ENCODE results near the gene RNF4.

RNF4 gene

DNA sequence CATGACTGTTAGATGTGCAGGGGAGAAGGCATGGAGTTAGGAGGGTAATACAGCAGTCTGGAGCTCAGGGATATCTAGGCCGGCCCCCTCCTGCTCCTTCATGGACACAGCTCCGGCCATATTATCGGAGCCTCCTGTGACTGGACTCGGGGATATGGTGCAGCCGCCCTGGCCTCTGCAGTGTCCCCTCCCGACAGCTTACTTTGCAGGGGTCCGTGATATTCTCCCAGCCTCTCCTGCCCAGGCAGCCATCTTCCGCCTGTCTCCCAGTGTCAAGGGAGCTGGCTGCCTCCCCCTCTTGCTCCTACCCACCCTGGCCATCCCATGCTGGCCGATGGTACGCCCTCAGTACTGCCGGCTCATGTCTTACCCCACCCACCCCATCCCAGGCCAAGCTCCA, 19.9 kb upstream of the RNF4 start:
- H3K27me3 ChIP-seq (replicated peaks; ENCODE audit: control insufficient read depth, insufficient read depth, low read length) = peaks cover 29% of the 10 kb centered on the region
- H3K36me3 ChIP-seq (ENCODE audit: control insufficient read depth, insufficient read depth, low read length, severe bottlenecking) = no peaks in the 10 kb centered on the region
- no peak overlapping the region for H3K4me3 ChIP-seq (ENCODE audit: low read length)
- peaks cover 6% of the 10 kb centered on the region for H3K9me3 ChIP-seq (ENCODE audit: control insufficient read depth, low read length)
- no peaks in the 10 kb centered on the region for H3K4me1 ChIP-seq (ENCODE audit: control insufficient read depth, insufficient read depth, low read length)
- H3K9ac ChIP-seq (ENCODE audit: low read length) = no peak overlapping the region
- no peak for DNase-seq (ENCODE audit: low read depth)

DNA sequence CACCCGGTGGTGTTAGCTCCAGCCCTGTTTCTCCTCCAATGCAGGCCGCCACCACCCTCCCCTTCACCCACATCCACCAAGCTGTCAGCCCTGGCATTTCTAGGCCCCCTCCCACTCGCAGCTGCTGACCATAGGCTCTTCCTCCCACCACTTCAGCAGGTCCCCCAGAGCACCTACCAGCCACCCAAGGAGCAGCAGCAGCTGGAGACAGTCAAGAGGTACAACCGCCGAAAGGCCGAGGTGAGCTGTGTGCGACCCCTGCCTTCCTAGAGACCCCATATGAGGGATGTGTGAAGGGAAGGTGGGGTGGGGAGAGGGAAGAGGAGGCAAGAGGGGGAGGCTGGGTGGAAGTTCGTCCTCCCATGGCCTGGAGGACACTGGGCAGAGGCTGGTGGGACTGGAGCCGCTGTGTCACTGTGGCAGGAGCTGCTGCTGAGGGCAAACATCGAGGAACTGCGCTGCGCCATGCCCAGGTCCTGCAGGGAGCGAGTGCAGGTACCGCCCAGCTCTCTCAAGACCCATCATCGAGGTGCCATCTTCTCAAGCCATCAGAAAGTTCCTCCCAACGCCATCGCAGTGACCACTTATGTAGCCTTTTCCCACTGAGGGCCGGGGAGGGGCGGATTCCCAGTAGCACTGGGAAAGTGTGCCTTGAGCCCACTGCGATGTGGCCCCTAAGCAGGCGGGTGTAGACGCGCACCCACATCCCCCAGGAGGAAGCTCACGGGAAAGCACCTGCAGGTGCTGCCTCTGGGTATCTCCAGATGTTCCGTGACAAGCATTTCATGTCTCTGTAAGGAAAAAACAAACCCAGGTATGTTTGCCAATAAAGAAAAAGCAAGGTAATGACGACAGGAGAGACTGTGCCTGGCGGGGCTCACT, 19.2 kb upstream of the RNF4 start:
- H3K36me3 ChIP-seq (ENCODE audit: control insufficient read depth, insufficient read depth, low read length, severe bottlenecking) = no peaks in the 10 kb centered on the region
- H3K9me3 ChIP-seq (ENCODE audit: control insufficient read depth, low read length) = peaks cover 6% of the 10 kb centered on the region
- H3K4me3 ChIP-seq (ENCODE audit: low read length) = no peak overlapping the region
- no peak overlapping the region for H3K9ac ChIP-seq (ENCODE audit: low read length)
- DNase-seq (ENCODE audit: low read depth) = no peak
- H3K27me3 ChIP-seq (replicated peaks; ENCODE audit: control insufficient read depth, insufficient read depth, low read length) = peaks cover 26% of the 10 kb centered on the region
- H3K4me1 ChIP-seq (ENCODE audit: control insufficient read depth, insufficient read depth, low read length) = no peaks in the 10 kb centered on the region

DNA sequence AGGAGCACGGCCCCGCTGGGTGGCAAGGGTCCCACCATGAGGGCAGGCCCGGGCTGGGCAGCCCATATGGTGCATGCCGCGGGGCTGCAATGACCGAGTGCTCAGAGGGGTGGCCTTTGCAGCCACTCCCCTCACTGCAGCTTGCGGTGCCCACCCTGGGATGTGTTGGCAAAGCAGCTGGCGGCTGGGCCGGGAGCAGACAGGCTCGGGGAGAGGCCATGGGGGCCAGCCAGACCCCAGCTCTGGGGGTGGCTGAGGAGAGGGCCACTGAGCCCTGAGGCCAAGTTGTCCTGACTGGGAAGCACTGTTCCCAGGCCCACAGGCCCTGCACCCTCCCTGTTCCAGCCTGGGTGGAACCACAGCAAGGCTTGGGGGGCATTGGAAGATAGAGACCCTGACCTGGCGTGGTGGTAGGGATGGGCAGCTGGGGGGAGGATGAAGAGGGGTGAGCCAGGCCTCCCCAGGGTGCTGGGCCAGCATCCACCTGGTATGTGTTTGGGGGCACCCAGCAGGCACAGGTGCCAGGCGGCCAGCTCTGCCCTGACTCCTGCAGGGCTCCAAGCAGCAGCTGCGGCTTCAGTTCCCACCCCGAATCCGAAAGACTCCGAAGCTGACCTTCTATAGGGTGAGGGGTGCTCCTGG, 18.4 kb upstream of the RNF4 start:
- peaks cover 23% of the 10 kb centered on the region for H3K27me3 ChIP-seq (replicated peaks; ENCODE audit: control insufficient read depth, insufficient read depth, low read length)
- H3K4me1 ChIP-seq (ENCODE audit: control insufficient read depth, insufficient read depth, low read length) = no peaks in the 10 kb centered on the region
- H3K9me3 ChIP-seq (ENCODE audit: control insufficient read depth, low read length) = peaks cover 6% of the 10 kb centered on the region
- no peak overlapping the region for H3K9ac ChIP-seq (ENCODE audit: low read length)
- DNase-seq (ENCODE audit: low read depth) = no peak
- no peaks in the 10 kb centered on the region for H3K36me3 ChIP-seq (ENCODE audit: control insufficient read depth, insufficient read depth, low read length, severe bottlenecking)
- H3K4me3 ChIP-seq (ENCODE audit: low read length) = no peak overlapping the region

DNA sequence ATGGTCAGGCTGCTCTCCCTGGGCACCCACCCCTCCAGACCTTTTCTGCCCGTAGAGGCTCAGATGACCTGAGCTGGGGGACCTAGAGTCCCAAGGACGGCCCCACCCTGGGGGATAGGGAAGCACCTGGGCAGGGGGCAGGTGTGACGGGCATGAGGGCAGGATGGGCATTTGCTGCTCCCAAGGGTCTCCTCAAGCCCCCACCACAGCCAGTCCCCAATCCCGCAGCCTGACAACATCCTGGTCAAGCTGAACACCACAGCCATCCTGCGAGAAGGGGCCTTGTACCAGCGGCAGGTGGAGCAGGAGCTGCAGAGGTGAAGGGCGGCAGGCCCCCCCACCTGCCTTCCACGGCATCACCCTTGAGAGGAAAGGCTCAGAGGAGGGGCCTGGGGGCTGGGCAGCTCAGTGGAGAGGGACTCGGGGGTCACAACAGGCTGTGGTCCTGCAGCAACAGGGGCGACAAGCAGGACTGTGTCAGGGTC, 17.8 kb upstream of the RNF4 start:
- no peak for DNase-seq (ENCODE audit: low read depth)
- Histone ChIP-seq H3K4me3 (ENCODE audit: low read length) (no peak overlapping the region), H3K36me3 (ENCODE audit: control insufficient read depth, insufficient read depth, low read length, severe bottlenecking) (no peaks in the 10 kb centered on the region), H3K9me3 (ENCODE audit: control insufficient read depth, low read length) (peaks cover 6% of the 10 kb centered on the region), H3K9ac (ENCODE audit: low read length) (no peak overlapping the region), H3K4me1 (ENCODE audit: control insufficient read depth, insufficient read depth, low read length) (no peaks in the 10 kb centered on the region), H3K27me3 (replicated peaks; ENCODE audit: control insufficient read depth, insufficient read depth, low read length) (peaks cover 23% of the 10 kb centered on the region)

DNA sequence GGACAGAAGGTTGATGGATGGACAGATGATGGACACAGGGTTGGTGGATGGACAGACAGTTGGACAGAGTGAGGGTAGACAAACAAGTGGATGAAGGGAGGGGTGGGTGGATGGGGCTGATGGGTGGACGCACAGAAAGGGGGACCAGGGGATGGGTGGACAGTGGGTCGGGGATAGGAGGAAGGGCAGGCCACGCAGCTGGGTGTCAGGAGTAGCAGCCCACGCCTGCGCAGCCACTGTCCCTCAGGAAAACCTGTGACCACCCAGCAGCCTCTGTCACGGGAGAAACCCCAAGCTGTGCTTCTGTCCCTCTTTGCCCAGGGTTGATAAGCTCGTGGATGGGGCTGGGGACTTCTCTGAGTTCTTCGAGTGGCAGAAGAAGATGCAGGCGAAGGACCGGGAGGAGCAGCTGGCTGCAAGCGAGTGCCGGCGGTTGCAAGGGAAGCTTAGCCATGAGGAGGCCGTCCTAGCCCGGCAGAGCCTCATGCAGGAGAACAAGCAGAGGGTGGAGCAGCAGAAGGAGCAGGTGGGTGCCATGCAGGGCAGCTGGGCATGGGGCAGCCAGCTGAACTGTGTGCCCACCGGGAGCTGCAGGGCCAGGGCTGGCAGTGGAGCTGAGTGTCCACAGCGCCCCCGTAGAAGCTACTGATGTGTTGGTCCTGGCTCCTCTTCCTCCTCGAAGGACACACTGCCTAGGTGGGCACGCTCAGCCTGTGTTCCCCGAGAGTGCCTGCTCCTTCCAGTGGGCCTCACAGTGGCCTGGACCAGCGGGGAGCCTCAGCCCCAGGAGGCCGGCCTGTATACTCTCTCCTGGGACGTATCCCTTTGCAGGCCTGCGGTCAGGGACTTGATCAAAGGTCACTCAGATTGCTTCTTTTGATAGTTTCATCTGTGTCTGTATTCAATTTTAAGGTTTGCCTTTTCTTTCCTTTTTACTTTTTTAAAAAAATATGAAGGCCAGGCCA, 16.8 kb upstream of the RNF4 start:
- no peaks in the 10 kb centered on the region for H3K36me3 ChIP-seq (ENCODE audit: control insufficient read depth, insufficient read depth, low read length, severe bottlenecking)
- no peaks in the 10 kb centered on the region for H3K4me1 ChIP-seq (ENCODE audit: control insufficient read depth, insufficient read depth, low read length)
- no peak overlapping the region for H3K9ac ChIP-seq (ENCODE audit: low read length)
- peaks cover 5% of the 10 kb centered on the region for H3K9me3 ChIP-seq (ENCODE audit: control insufficient read depth, low read length)
- no peak for DNase-seq (ENCODE audit: low read depth)
- no peak overlapping the region for H3K4me3 ChIP-seq (ENCODE audit: low read length)
- H3K27me3 ChIP-seq (replicated peaks; ENCODE audit: control insufficient read depth, insufficient read depth, low read length) = peaks cover 23% of the 10 kb centered on the region

DNA sequence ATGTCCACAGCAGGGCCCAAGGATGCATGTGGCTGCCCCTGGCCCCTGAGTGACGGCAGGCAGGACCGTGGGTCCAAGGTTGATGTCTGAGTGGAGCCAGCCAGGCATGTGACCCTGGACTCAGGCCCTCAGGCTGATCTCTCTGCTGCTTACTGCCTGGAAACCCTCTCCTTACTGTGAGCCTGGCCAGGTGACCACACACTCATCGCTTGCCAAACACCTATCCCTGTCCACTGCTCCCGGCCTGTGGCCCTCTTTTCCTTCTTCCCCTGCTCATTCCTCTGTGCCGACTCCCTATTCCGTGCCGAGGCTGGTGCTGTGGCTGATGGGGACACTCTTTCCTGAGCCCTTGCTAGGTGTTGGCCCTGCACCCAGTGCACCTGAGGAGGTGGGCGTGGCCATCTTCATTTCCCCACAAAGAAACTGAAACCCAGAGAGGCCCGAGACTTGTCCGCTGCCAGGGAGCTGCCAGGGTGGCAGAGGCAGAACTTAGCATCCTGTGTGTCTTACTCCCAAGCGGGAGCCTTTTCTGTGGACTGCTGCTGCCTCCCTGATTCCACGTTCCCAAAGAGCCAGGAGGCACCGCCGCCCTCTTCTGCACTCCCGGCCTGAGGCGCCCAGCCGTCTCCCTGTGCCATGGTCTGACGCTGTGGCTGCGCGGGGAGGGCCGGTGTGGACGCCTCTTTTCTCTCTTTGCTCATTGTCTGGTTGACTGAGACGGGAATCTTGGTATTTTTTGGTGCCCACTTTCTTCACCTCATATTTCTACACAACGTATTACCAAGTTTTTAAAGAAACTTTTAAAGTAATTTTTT, 11.2 kb upstream of the RNF4 start:
- H3K4me1 ChIP-seq (ENCODE audit: control insufficient read depth, insufficient read depth, low read length) = no peaks in the 10 kb centered on the region
- H3K9me3 ChIP-seq (ENCODE audit: control insufficient read depth, low read length) = no peaks in the 10 kb centered on the region
- H3K4me3 ChIP-seq (ENCODE audit: low read length) = no peak overlapping the region
- H3K9ac ChIP-seq (ENCODE audit: low read length) = no peak overlapping the region
- DNase-seq (ENCODE audit: low read depth) = no peak
- H3K36me3 ChIP-seq (ENCODE audit: control insufficient read depth, insufficient read depth, low read length, severe bottlenecking) = no peaks in the 10 kb centered on the region
- H3K27me3 ChIP-seq (replicated peaks; ENCODE audit: control insufficient read depth, insufficient read depth, low read length) = peaks cover 9% of the 10 kb centered on the region

DNA sequence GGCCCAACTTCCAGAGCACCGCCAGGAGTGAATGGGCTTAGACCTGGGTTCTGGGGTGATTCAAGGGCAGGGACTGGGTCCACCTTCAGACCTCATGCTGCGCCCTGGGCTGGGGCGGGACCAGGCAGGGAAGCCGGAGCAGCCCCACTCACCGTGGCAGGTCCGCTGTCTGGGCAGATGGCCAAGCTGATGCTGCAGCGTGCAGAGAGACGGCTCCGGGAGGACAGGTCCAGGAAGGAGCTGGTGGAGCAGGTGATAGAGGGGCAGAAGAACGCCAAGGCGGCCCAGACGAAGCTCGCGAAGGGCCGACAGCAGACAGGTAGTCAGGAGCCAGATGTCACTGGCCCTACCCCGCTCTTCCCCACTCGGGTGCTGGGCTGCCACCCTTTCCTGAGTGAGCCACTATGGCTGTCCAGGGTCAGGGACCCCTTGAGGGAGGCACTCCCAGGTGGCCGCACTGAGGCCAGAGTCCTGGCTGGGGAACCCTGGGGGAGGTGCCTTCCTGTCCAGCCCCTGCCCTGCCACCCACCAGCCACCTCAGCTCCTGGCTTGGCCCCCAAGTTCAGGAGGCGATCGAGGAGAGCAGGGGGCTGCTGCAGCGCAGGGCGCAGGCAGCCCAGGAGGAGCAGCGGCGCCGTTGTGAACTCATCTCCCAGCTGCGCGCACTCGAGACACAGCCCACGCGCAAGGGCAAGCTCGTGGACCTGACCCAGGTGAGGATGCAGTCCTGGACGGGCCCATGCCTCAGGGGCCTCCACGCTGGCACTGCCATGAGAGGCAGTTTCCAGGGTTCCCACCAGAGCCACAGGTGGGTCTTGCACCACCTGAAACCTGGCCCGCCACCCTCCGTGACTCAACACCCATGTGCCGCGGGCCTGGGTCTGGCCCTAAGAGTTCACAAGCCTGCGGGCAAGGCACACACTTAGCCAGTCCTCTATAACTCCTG, 10.1 kb upstream of the RNF4 start:
- no peak overlapping the region for H3K4me3 ChIP-seq (ENCODE audit: low read length)
- H3K36me3 ChIP-seq (ENCODE audit: control insufficient read depth, insufficient read depth, low read length, severe bottlenecking) = no peaks in the 10 kb centered on the region

DNA sequence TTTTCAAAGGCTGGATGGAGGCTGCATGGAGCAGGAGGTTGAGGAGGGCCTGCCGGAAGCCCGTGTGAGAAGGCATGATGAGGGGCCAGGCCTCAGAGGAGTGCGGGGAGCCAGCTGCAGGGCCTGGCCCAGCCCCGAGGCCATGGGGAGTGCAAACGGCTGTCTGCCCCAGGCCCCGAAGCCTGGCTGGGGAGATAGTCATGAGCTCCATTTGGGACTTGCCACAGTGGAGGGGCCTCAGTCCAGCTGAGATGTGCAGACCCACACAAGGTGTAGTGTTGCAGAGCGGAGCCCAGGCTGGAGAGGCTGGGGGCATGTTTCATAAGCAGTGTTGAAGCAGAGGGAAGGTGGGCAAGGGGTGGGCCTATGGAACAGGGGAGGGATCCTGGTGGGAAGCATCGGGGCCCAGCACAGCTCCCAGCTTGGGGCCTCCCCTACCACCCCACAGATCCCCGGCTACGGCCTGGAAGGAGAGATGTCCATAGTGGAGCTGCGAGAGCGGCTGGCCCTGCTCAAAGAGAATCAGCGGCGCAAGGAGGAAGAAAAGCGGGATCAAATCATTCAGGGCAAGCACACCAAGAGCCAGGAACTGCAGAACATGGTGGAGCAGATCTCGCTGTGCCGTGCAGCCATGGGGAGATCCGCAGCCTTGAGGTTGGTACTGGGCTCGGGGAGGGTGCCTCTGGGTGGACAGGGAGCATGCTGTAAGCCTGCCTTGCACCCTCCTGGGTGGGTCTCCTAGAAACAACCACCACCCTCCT, 9.1 kb upstream of the RNF4 start:
- peaks cover 9% of the 10 kb centered on the region for H3K27me3 ChIP-seq (replicated peaks; ENCODE audit: control insufficient read depth, insufficient read depth, low read length)
- H3K9ac ChIP-seq (ENCODE audit: low read length) = no peak overlapping the region
- no peaks in the 10 kb centered on the region for H3K4me1 ChIP-seq (ENCODE audit: control insufficient read depth, insufficient read depth, low read length)
- no peak for DNase-seq (ENCODE audit: low read depth)
- H3K9me3 ChIP-seq (ENCODE audit: control insufficient read depth, low read length) = no peaks in the 10 kb centered on the region
- H3K36me3 ChIP-seq (ENCODE audit: control insufficient read depth, insufficient read depth, low read length, severe bottlenecking) = no peaks in the 10 kb centered on the region
- no peak overlapping the region for H3K4me3 ChIP-seq (ENCODE audit: low read length)

More for the DNA sequence above, 10.1 kb upstream of the RNF4 start:
- no peak for DNase-seq (ENCODE audit: low read depth)
- Histone ChIP-seq H3K4me1 (ENCODE audit: control insufficient read depth, insufficient read depth, low read length) (no peaks in the 10 kb centered on the region), H3K9ac (ENCODE audit: low read length) (no peak overlapping the region), H3K27me3 (replicated peaks; ENCODE audit: control insufficient read depth, insufficient read depth, low read length) (peaks cover 9% of the 10 kb centered on the region), H3K9me3 (ENCODE audit: control insufficient read depth, low read length) (no peaks in the 10 kb centered on the region)

DNA sequence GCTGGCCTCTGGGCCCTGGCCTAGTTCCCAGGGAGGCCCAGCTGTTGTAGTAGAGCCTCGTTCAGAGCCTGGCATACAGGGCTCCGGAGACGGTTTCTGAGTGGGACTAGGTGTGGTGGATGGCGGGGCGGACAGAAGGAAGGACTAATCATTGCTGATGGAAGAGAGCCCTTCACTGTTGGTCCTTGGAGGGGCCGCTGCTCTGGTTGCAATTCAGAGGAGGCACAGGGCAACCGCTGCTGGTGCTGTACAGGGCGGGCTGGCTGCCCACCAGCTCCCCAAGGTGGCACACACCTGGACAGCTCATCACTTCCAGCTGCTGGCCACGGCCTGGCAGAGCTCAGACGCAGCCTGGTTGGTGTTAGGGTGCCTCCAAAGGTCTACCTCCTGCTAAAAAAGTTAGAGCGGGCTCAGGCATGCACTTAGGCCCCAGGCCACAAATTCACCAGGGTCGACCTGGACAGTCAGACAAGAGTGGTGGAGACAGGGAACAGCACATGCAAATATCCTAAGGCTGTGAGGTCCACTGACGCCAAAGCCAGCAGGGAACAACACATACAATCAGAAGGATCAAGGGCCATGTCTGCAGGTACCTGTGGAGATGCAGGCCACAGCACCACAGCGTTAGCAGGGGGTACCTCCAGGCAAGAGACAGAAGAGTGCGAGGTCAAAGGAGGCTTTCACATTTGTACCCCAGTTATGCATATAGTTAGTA, 7.5 kb upstream of the RNF4 start:
- H3K9ac ChIP-seq (ENCODE audit: low read length) = no peak overlapping the region
- no peak for DNase-seq (ENCODE audit: low read depth)

More for the DNA sequence above, 7.5 kb upstream of the RNF4 start:
- no peak overlapping the region for H3K4me3 ChIP-seq (ENCODE audit: low read length)
- no peaks in the 10 kb centered on the region for H3K36me3 ChIP-seq (ENCODE audit: control insufficient read depth, insufficient read depth, low read length, severe bottlenecking)
- no peaks in the 10 kb centered on the region for H3K9me3 ChIP-seq (ENCODE audit: control insufficient read depth, low read length)
- H3K27me3 ChIP-seq (replicated peaks; ENCODE audit: control insufficient read depth, insufficient read depth, low read length) = peaks cover 9% of the 10 kb centered on the region
- no peaks in the 10 kb centered on the region for H3K4me1 ChIP-seq (ENCODE audit: control insufficient read depth, insufficient read depth, low read length)
